HG03469 (cell line): Measurements from ENCODE around the gene IL1RAPL1.
A peak's percentile ranks its signal among the peaks of the same experiment; 100 is the strongest.

Experiments used
- ATAC-seq: cut with Tn5 transposase; IDR thresholded peaks from one replicate; pipeline ENCODE4 v1.9.1; 2021; ENCODE audit warnings: mild to moderate bottlenecking, moderate library complexity, moderate number of reproducible peaks; ENCODE audit not compliant: unreplicated experiment

IL1RAPL1 gene

GRCh38 chrX:29693912-29694311, 1106.7 kb downstream of the IL1RAPL1 start:
- ATAC-seq, result no peak

DNA sequence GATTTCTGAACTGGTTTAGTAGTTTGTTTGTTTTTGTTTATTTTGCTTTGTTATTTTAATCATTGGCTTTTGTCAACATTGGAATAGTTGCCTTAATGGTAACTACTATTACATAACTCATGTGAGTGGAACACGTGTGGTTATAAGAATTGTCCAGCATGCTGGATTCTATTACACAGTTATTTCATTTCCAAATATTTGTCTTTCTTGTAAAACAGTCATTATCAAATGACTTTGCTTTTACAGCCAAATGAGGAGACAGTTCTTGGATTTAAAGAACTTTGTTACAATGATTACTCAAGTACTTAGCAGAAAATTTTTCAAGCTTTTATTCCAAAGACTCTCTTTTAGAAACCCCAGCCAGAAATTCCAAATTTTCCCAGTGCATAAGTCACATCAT, 1112.0 kb downstream of the IL1RAPL1 start:
- ATAC-seq, result no peak

DNA sequence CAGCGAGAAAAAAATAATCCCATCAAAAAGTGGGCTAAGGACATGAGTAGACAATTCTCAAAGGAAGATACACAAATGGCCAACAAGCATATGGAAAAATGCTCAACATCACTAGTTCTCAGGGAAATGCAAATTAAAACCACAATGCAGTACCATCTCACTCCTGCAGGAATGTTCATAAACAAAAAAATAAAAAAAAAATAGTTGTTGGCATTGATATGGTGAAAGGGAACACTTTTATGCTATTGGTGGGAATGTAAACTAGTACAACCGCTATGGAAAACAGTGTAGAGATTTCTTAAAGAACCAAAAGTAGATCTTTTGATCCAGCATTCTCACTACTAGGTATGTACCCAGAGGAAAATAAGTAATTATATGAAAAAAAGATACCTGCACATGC, 1119.8 kb downstream of the IL1RAPL1 start:
- no peak for ATAC-seq

DNA sequence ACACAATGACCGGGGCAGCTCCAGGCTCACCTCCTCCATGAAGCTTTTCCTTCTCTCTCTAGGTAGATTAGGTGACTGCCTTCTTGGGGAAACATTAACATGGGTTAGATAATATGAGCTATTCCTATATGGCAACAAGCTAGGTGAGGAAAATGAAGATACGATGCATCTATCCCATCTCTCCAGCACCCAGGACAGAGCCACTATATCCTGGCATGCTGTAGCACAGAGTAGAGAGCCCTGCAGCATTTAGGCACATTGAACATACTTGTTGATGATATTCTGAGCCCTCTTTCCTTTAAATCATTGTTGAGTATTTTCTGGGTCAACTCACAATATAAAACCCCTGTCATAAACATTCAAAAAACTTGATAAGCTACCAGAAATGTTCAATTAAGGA, 1133.9 kb downstream of the IL1RAPL1 start:
- no peak for ATAC-seq

- ATAC-seq, result peak; percentile 46
Measured at GRCh38 chrX:29724316-29724715, 1137.1 kb downstream of the IL1RAPL1 start.

GRCh38 chrX:29726811-29727210, 1139.6 kb downstream of the IL1RAPL1 start:
- no peak for ATAC-seq

DNA sequence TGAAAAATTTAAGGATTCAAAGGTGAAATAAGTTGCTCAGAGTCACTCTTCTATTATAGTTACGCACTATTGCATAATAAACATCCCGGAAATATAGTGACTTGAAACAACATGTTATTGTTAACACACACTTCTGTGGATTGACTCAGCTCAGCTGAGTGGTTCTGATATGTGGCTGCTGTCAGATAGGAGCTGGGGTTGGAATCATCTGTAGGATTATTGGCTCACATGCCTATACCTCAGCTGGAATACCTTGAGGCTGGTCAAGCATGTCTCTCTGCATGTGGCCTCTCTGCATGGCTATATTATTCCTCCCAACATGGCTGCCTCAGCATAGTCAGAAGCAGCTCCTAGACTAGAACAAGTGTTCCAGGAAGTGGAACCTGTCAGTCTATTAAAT, 1141.4 kb downstream of the IL1RAPL1 start:
- ATAC-seq, result no peak

GRCh38 chrX:29744966-29745365, 1157.7 kb downstream of the IL1RAPL1 start:
- ATAC-seq, result no peak

GRCh38 chrX:29746326-29746725, 1159.1 kb downstream of the IL1RAPL1 start:
- no peak for ATAC-seq

GRCh38 chrX:29762006-29762405, 1174.8 kb downstream of the IL1RAPL1 start:
- ATAC-seq, result no peak

GRCh38 chrX:29775890-29776289, 1188.6 kb downstream of the IL1RAPL1 start:
- no peak for ATAC-seq

DNA sequence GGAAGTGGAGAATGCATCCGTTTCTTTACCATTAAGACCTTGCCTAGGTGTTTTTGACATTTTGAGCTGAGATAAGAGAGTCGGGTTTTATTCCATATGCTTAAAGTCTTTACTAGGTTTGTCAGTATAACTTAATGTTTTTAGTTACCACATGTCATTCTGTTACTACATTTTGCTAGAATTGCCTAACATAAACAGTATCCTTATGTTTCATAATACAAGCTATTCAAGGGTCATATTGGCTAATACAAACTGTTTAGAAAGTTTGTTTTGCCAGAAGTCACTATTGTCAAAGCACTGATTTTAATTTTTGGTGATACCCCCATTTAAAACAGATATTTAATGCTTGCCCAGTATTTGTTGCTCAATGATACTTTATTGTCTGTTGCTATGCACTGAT, 1200.4 kb downstream of the IL1RAPL1 start:
- ATAC-seq, result no peak

DNA sequence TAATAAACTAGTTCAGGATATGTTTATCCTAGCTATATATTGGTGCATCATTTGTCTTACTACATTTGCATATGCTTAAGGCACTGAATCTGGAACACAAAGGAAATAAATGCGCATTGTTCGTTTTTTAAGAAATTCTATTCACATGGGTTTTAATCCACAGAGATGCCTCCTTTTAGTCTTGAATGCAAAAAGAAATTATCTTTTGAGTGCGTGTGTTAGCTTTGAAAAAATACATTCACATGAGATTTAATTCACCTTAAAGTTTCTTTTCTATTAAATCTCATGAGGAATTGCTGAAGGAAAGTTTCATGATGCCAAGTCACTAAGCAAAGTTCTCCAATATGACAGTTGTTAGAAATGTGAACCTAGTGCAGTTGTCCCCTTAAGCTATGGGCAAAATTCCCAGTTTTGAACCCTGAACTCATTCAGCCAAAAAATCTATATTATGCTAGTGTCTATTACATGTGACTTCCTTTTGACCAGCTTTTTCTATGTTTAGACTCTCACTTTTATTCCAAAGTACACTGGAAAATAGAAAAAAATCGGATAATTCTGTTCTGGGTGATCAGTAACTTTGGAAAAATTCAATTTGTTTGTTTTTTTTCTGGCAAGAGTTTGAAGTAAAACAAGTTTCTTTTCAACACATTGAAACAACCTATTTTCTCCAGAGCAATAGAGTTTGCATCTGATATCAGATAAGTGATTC, 1201.9 kb downstream of the IL1RAPL1 start:
- no peak for ATAC-seq

DNA sequence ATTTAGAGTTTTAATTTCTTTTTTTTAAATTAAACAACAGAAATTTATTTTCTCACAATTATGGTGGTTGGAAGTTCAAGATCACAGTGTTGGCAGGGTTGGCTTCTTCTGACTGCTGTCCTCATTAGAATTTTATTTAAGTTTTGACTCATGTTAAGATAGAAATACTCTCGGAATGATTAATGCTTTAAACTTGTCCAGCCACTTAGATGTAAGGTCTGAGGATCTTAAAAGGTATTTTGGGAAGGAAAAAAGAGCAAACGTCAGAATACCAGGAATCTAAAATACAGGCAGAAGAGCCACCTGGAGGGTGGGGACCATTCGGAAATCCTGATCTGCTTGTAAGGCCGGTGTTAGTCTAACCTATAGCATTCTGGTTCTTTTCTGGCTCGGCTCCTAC, 1205.1 kb downstream of the IL1RAPL1 start:
- ATAC-seq, result no peak

GRCh38 chrX:29797156-29797555, 1209.9 kb downstream of the IL1RAPL1 start:
- no peak for ATAC-seq

GRCh38 chrX:29798469-29798868, 1211.2 kb downstream of the IL1RAPL1 start:
- no peak for ATAC-seq

GRCh38 chrX:29813174-29813573, 1225.9 kb downstream of the IL1RAPL1 start:
- ATAC-seq, result no peak

- no peak for ATAC-seq
Measured at GRCh38 chrX:29824176-29824906, 1237.1 kb downstream of the IL1RAPL1 start.

DNA sequence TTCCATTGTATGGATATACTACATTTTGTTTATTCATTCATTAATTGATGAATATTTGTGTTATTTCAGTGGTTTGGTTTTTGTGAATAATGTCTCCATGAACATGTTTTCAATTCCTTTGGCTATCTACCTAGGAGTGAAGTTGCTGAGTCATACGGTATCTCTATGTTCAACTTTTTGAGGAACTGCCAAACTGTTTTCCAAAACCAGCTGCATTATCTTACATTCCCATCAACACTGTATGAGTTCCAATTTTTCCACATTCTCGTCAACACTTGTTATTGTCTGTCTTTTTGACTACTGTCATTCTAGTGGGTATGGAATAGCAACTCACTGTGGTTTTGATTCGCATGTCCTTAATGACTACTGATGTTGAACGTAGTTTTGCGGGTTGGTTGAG, 1239.5 kb downstream of the IL1RAPL1 start:
- ATAC-seq, result no peak

DNA sequence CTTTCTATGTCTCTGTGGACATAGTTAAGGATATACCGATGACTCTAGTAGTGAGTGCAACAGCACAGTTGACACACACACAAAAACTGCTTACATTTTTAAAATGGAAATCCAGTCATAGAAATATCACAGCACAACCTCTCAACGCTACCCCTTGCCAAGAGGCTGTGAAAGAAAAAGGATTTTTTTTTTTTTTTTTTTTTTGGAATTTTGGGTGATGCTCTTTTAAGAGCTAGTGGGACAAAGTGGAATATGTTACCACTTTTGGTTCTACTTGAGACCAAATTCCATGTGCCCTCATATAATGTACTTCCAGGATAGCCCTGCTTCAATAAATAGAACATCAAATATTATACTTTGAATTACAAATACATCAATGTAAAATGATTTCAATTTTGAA, 1247.1 kb downstream of the IL1RAPL1 start:
- ATAC-seq, result no peak

- no peak for ATAC-seq
Measured at GRCh38 chrX:29834764-29835163, 1247.5 kb downstream of the IL1RAPL1 start.

DNA sequence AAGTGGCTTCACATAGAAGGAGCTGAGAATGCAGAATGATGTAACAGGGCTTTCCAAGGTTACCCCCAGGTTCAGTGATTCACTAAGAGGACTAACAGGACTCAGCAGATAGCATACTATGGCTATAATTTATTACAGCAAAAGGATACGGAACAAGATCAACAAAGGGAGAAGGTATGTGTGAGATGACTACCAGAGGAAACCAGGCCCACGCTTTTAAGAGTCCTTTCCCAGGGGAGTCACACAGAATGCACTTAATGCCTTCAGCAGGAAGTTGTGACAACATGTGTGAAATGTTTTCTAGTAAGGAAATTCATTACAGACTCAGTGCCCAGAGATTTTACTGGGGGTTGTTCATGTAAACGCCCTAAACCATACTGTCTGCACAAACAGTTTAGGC, 1254.5 kb downstream of the IL1RAPL1 start:
- no peak for ATAC-seq

GRCh38 chrX:29842552-29842951, 1255.3 kb downstream of the IL1RAPL1 start:
- no peak for ATAC-seq
